Measurements from ENCODE around the gene LRSAM1. TPM values are rescaled to one million over a fixed set of nuclear protein-coding genes. Genes with fewer than 3 reads are reported as not detected.

LRSAM1 gene
- total RNA-seq = 10 to 100 TPM; 19.7 to 20.9 TPM

DNA sequence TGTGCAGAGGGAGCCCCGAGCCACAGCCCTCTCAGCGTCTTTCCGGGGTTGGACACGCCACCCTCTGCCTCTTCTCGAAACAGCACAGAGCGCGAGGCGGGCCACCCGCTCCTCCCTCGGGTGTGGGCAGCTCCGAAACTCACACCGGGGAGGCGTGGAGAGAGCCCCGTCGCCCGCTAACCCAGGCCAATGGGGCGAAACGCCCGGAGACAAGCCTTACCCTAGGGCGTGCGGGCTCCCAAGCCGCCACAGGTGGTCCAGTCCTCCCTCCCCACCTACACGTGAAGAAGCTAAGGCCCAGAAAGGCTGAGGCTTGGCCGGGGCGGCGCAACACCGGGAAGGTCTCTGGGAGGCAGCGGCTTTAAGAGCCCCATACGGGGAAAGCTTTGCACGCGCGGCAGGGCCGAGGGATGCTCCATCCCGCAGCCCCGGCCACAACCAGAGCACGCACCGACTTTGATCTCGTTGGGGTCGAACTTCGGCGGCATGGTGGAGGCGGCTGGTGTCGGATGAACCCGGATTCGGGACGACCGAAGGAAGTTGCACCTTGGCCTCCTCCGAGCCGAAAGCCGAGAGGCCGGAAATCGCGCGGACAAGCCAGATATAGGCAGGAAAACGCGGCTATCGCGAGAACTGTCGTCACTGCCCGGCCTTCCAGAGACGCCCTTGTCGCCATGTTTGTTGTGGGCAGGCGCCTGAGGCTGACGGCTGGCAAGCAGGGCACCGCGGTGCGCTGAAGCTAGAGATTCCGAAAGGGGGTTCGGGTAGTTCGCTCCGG is at the start of gene LRSAM1, which contains the start of gene RPL12:
Gene LRSAM1, plus strand, starts transcription at position 681 of the 778 bp plus-strand sequence. CDS start 3,018 bp downstream, outside the sequence.
Gene RPL12, minus strand, starts transcription at position 577 of the 778 bp plus-strand sequence. Its CDS starts 89 bp downstream, at position 488.
- H3K9me3 Mint-ChIP-seq = no peaks in the 10 kb centered on the region
- intact Hi-C loops (cut with micrococcal nuclease) = loop anchor here (1.0 to 10.0 kb wide), 5 partner anchors 27 to 226 kb away; partner anchors contain the start of genes SLC2A8 and ZNF79
- peaks cover 58% of the 10 kb centered on the region for H3K36me3 Mint-ChIP-seq
- no peaks in the 10 kb centered on the region for H3K27me3 Mint-ChIP-seq
- peak; percentile 97 for DNase-seq
- H3K27ac Mint-ChIP-seq = peak within 1 kb of the TSS; percentile 94
- ChIA-PET CTCF (interaction anchor here (1.4 kb wide), 2 partner anchors 226 to 284 kb away, joined by 3 to 5 read pairs; partner anchors contain the start of gene TOR2A), POLR2A (interaction anchor here (0.6 to 3.5 kb wide), 17 partner anchors 12 to 320 kb away, joined by 3 to 27 read pairs (median 4); partner anchors contain the start of genes PTRH1, SLC2A8, TTC16 and ZNF79)
- H3K4me3 Mint-ChIP-seq = peak within 1 kb of the TSS; percentile 94
- peaks cover 37% of the 10 kb centered on the region for H3K4me1 Mint-ChIP-seq (ENCODE audit: low read depth)

DNA sequence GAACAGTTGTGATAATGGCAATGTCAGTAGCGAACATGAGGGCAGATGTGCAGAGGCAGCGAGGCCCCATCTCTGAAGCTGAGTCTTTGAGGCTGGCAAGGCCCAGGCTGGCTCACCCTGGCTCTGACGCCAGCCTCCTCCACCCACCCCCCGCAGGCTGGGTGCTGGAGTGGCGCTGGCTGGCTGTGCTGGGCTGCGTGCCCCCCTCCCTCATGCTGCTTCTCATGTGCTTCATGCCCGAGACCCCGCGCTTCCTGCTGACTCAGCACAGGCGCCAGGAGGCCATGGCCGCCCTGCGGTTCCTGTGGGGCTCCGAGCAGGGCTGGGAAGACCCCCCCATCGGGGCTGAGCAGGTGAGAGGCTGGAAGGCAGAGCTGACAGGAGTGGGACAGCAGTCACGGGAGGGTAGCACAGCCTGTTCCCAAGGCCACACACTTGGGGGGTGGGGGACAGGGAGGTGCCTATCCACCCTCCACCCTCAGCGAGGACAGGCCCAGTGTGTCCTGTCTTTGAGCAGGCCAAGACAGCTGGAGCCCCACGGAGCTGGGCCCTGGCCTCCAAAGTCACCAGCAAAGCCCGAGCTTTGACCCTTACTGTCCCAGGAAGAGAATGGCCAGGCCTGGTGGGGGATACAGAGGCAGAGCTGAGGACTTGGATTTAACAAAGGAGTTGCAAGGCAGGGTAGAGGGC is 48.8 kb upstream of the LRSAM1 start:
- Mint-ChIP-seq H3K4me1 (ENCODE audit: low read depth) (peaks cover 6% of the 10 kb centered on the region), H3K36me3 (no peaks in the 10 kb centered on the region), H3K27ac (no peak overlapping the region), H3K9me3 (no peaks in the 10 kb centered on the region), H3K27me3 (peaks cover 40% of the 10 kb centered on the region), H3K4me3 (no peak overlapping the region)
- no peak for DNase-seq
- POLR2A ChIA-PET = interaction anchor here (0.9 to 1.0 kb wide), 2 partner anchors 47 to 49 kb away, joined by 3 to 4 read pairs; partner anchors contain the start of genes LRSAM1 and RPL12
- intact Hi-C loops (cut with micrococcal nuclease) = no loop called here
- CTCF ChIA-PET = interaction anchor here (0.8 kb wide), 1 partner anchor 178 kb away, joined by 4 read pairs; no protein-coding TSS in a partner anchor

DNA sequence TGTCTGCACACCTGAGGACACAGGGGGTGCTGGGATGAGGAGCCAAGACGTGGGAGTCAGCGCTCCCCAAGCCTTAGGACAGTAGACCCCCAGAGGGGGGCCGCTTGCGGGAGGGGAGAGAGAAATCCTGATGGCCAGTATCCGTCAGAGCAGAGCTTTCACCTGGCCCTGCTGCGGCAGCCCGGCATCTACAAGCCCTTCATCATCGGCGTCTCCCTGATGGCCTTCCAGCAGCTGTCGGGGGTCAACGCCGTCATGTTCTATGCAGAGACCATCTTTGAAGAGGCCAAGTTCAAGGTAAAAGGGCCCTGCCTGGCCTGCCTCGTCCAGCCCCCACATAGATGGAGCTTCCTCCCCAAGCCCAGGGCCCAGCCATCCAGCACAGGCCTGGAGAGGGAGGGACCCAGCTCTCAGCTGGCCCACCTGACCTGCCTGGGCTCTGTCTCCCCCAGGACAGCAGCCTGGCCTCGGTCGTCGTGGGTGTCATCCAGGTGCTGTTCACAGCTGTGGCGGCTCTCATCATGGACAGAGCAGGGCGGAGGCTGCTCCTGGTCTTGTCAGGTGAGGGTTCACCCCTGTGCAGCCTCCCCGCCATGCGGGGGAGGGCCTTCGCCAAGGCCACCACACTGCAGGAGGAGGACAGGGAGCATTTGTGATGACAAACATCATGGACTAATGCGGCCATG is 47.7 kb upstream of the LRSAM1 start:
- POLR2A ChIA-PET = interaction anchor here (1.0 kb wide), 1 partner anchor 48 kb away, joined by 4 read pairs; no protein-coding TSS in a partner anchor
- Mint-ChIP-seq H3K9me3 (no peaks in the 10 kb centered on the region), H3K27me3 (peaks cover 33% of the 10 kb centered on the region), H3K4me1 (ENCODE audit: low read depth) (no peaks in the 10 kb centered on the region), H3K36me3 (no peaks in the 10 kb centered on the region), H3K4me3 (no peak overlapping the region), H3K27ac (no peak overlapping the region)
- intact Hi-C loops (cut with micrococcal nuclease) = no loop called here
- no peak for DNase-seq
- CTCF ChIA-PET = no interaction called here

DNA sequence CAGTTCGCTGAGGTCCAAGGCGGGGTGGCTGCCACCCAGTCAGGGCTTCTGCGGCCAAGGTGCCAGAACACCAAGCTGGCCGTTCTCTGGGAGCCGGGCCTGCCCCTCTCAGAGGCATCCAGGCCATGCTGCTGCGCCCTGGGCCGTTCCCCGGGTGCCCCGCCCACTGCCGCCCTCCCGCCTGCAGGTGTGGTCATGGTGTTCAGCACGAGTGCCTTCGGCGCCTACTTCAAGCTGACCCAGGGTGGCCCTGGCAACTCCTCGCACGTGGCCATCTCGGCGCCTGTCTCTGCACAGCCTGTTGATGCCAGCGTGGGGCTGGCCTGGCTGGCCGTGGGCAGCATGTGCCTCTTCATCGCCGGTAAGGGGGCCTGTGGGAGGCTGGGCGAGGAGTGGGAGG is 46.7 kb upstream of the LRSAM1 start:
- Mint-ChIP-seq H3K27ac (no peak overlapping the region), H3K36me3 (no peaks in the 10 kb centered on the region), H3K9me3 (no peaks in the 10 kb centered on the region), H3K4me1 (ENCODE audit: low read depth) (no peaks in the 10 kb centered on the region), H3K4me3 (no peak overlapping the region), H3K27me3 (peaks cover 26% of the 10 kb centered on the region)
- intact Hi-C loops (cut with micrococcal nuclease) = no loop called here
- ChIA-PET CTCF (interaction anchor here (1.0 kb wide), 1 partner anchor 8 kb away, joined by 3 read pairs; the partner anchor contains the start of gene SLC2A8), POLR2A (no interaction called here)
- DNase-seq = no peak

DNA sequence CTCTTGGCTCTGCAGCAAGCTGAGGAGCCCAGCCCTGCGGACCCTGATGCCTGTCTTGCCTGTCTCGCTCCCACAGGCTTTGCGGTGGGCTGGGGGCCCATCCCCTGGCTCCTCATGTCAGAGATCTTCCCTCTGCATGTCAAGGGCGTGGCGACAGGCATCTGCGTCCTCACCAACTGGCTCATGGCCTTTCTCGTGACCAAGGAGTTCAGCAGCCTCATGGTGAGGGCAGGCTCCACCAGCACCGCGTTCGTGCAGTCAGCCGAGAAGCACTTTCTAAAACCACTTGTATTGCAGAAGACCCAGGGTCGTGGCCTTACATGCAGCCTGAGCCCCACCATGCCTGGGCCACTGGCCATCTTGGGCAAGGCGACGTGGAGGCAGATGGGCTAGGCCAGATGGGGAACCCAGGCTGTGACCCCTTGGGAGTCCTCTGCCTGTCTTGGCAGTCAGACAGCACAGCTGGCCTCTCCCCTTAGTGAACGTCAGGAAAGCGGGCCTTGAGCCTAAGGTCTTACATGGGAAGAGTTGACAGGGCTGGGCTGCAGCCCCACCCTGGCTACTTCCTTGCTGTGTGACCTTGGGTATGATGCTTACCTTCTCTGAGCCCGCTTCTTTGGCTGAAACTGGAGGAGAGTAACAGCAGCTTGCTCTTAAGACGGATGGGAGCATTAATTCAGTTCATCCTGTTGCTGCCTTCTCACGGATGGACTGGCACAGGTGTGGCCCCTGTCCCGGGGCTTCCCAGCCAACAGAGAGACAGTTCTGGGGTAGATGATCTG is 45.8 kb upstream of the LRSAM1 start:
- POLR2A ChIA-PET = no interaction called here
- Mint-ChIP-seq H3K36me3 (no peaks in the 10 kb centered on the region), H3K4me1 (ENCODE audit: low read depth) (no peaks in the 10 kb centered on the region), H3K9me3 (no peaks in the 10 kb centered on the region), H3K27ac (no peak overlapping the region), H3K27me3 (peaks cover 21% of the 10 kb centered on the region), H3K4me3 (no peak overlapping the region)
- no peak for DNase-seq
- intact Hi-C loops (cut with micrococcal nuclease) = no loop called here
- CTCF ChIA-PET = interaction anchor here (0.6 to 1.0 kb wide), 2 partner anchors 9 to 191 kb away, joined by 3 read pairs; partner anchors contain the start of gene SLC2A8

DNA sequence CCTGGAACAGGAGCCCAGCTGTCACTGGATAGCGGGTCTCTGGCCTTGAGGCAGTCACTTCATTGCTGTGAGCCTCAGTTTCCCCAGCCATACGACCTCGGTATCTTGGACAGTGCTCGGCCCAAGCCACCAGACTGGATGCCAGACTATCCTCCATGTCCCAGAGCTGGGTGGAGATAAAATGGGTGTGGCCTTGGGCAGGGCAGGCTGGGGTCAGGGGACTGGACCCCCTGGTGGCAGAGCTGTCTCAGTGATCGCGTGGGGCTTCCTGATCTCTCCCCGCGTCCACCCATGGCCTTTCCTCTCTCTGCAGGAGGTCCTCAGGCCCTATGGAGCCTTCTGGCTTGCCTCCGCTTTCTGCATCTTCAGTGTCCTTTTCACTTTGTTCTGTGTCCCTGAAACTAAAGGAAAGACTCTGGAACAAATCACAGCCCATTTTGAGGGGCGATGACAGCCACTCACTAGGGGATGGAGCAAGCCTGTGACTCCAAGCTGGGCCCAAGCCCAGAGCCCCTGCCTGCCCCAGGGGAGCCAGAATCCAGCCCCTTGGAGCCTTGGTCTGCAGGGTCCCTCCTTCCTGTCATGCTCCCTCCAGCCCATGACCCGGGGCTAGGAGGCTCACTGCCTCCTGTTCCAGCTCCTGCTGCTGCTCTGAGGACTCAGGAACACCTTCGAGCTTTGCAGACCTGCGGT is 44.4 kb upstream of the LRSAM1 start:
- CTCF ChIA-PET = interaction anchor here (0.7 kb wide), 1 partner anchor 9 kb away, joined by 3 read pairs; no protein-coding TSS in a partner anchor
- Mint-ChIP-seq H3K4me3 (no peak overlapping the region), H3K4me1 (ENCODE audit: low read depth) (no peaks in the 10 kb centered on the region), H3K36me3 (no peaks in the 10 kb centered on the region), H3K27me3 (peaks cover 18% of the 10 kb centered on the region), H3K27ac (no peak overlapping the region), H3K9me3 (no peaks in the 10 kb centered on the region)
- POLR2A ChIA-PET = no interaction called here
- intact Hi-C loops (cut with micrococcal nuclease) = no loop called here
- DNase-seq = no peak

DNA sequence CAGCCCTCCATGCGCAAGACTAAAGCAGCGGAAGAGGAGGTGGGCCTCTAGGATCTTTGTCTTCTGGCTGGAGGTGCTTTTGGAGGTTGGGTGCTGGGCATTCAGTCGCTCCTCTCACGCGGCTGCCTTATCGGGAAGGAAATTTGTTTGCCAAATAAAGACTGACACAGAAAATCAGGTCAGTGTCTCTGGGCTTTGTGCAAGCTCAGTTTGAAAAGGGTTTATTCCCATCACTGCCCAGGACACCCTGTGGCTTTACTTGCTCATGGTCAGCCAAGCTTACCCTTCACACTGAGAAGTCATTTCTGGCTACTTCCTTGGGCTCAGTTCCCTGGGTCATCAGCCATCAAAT is 43.8 kb upstream of the LRSAM1 start:
- POLR2A ChIA-PET = no interaction called here
- H3K27me3 Mint-ChIP-seq = peaks cover 15% of the 10 kb centered on the region
- no peaks in the 10 kb centered on the region for H3K36me3 Mint-ChIP-seq
- intact Hi-C loops (cut with micrococcal nuclease) = no loop called here
- H3K4me3 Mint-ChIP-seq = no peak overlapping the region
- H3K27ac Mint-ChIP-seq = no peak overlapping the region
- no peaks in the 10 kb centered on the region for H3K9me3 Mint-ChIP-seq
- DNase-seq = no peak
- H3K4me1 Mint-ChIP-seq (ENCODE audit: low read depth) = no peaks in the 10 kb centered on the region
- CTCF ChIA-PET = interaction anchor here (0.7 kb wide), 1 partner anchor 8 kb away, joined by 3 read pairs; no protein-coding TSS in a partner anchor

DNA sequence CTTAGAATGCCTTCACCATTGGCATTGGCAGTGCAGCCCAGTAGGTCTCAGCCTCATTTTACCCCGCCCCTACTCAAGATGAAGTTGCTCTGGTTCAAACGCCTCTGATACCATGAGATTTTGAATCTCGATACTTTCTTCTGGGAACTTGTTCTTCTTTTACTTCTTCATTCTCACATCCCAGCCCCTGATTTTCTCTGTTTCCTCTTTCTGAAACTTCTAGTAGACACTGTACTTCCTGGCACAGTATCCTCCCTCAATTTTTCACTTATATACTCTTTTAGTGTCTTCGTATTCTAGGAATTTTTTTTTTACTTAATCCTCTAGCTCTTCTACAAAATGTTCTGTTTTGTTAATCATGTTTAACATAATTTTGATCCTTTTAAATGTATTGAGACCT is 40.2 kb upstream of the LRSAM1 start:
- H3K27me3 Mint-ChIP-seq = peaks cover 22% of the 10 kb centered on the region
- no peaks in the 10 kb centered on the region for H3K36me3 Mint-ChIP-seq
- CTCF ChIA-PET = no interaction called here
- no peak overlapping the region for H3K27ac Mint-ChIP-seq
- DNase-seq = no peak
- H3K4me1 Mint-ChIP-seq (ENCODE audit: low read depth) = no peaks in the 10 kb centered on the region
- POLR2A ChIA-PET = no interaction called here
- intact Hi-C loops (cut with micrococcal nuclease) = no loop called here
- H3K9me3 Mint-ChIP-seq = no peaks in the 10 kb centered on the region
- no peak overlapping the region for H3K4me3 Mint-ChIP-seq

DNA sequence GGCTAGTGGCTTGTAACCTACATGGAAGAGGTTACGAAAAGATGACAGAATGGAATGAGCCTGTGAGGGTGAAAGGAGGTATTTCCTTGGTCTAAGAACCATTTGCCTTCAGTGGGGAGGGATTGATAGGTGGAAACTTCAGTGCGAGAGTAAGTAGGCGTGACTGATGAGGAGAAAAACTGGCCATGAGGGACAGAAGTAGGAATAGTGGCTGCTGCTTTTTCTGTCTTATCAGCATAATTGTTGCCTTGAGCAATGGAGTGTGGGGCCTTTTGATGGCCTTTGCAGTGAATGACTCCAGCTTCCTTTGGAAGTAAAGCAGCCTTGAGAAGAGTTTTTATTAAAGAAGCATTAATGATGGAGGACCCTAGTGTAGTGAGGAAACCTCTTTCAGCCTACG is 36.2 kb upstream of the LRSAM1 start:
- Mint-ChIP-seq H3K4me3 (no peak overlapping the region), H3K27me3 (peaks cover 23% of the 10 kb centered on the region), H3K9me3 (no peaks in the 10 kb centered on the region), H3K27ac (no peak overlapping the region), H3K4me1 (ENCODE audit: low read depth) (peaks cover 4% of the 10 kb centered on the region), H3K36me3 (no peaks in the 10 kb centered on the region)
- DNase-seq = no peak
- ChIA-PET POLR2A (interaction anchor here (1.1 kb wide), 1 partner anchor 9 kb away, joined by 3 read pairs; the partner anchor contains the start of gene ZNF79), CTCF (interaction anchor here (1.4 to 1.8 kb wide), 2 partner anchors 8 to 18 kb away, joined by 3 to 4 read pairs; partner anchors contain the start of gene SLC2A8)
- intact Hi-C loops (cut with micrococcal nuclease) = no loop called here

DNA sequence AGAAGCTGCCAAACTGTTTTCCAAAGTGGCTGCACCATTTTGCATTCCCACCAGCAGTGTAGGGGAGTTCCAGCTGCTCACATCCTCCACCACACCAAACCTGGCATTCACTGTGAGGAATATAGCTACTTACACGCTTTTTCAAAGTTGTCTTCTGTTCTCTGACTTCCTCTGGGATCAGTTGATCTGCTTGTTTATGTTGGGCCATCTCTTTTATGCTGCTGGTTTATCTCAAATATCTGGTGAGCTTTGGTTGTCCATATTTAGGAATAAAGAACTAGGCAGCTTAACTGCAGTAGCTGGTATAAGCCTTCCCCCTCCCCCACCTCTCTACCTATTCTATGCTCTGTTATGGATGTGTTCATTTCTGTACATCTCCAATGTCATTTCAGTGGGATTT is 35.7 kb upstream of the LRSAM1 start:
- no peak for DNase-seq
- ChIA-PET CTCF (interaction anchor here (1.4 to 1.8 kb wide), 2 partner anchors 8 to 18 kb away, joined by 3 to 4 read pairs; partner anchors contain the start of gene SLC2A8), POLR2A (interaction anchor here (1.1 kb wide), 1 partner anchor 8 kb away, joined by 3 read pairs; the partner anchor contains the start of gene ZNF79)
- H3K27me3 Mint-ChIP-seq = peaks cover 23% of the 10 kb centered on the region
- no peak overlapping the region for H3K27ac Mint-ChIP-seq
- no peak overlapping the region for H3K4me3 Mint-ChIP-seq
- H3K36me3 Mint-ChIP-seq = no peaks in the 10 kb centered on the region
- H3K9me3 Mint-ChIP-seq = no peaks in the 10 kb centered on the region
- intact Hi-C loops (cut with micrococcal nuclease) = no loop called here
- peaks cover 4% of the 10 kb centered on the region for H3K4me1 Mint-ChIP-seq (ENCODE audit: low read depth)
